Measurements from ENCODE around the gene EGF.

- TF ChIP-seq POLR2AphosphoS5 (IDR thresholded peaks at IDR 0.05; ENCODE audit: borderline replicate concordance, low read depth, low read length) (no peak), EZH2 (IDR thresholded peaks at IDR 0.05) (no peak)
These were observed 83.8 kb downstream of the EGF start for GRCh38 chr4:109996526-109996925.

Measured in SK-N-MC (cell line).